HL-60 (cell line): Measurements from ENCODE around the gene GNG7.
"Not testable (repeated sequence)": the region's sequence is repeated elsewhere in the genome, so short reads cannot be mapped to it uniquely, and the experiment has no call there.

Source experiments
- DNase-seq, 2 experiments: peaks; one replicate each; pipeline ENCODE4 v3.0.0-alpha.2; 2010 to 2020; ENCODE audit warnings: low read depth in 1 of 2, low spot score in 1 of 2
- H3K27ac ChIP-seq: fragments of 250-450 bp; sonication (Bioruptor Pico); replicated peaks from 2 replicates; pipeline ENCODE4 v1.5.1; 2020; ENCODE audit warnings: mild to moderate bottlenecking, moderate library complexity
- H3K27me3 ChIP-seq: fragments of 250-450 bp; sonication (Bioruptor Pico); 2 replicates; pipeline ENCODE4 v1.5.1; 2021; ENCODE audit warnings: mild to moderate bottlenecking, moderate library complexity; ENCODE audit not compliant: insufficient read depth, poor library complexity, severe bottlenecking
- H3K4me3 ChIP-seq: replicated peaks from 2 replicates; pipeline ENCODE4 v1.5.1; 2011; ENCODE audit warnings: mild to moderate bottlenecking, control low read depth, low read length; ENCODE audit not compliant: insufficient read depth
- GABPA ChIP-seq: IDR thresholded peaks from 2 replicates; pipeline ENCODE4 v1.6.1; 2012; ENCODE audit warnings: low read depth
- POLR2AphosphoS5 ChIP-seq: IDR thresholded peaks from 2 replicates; pipeline ENCODE4 v1.6.1; 2012; ENCODE audit warnings: low read depth
- SPI1 ChIP-seq: IDR thresholded peaks from 2 replicates; pipeline ENCODE4 v1.6.1; 2012; ENCODE audit warnings: low read depth, mild to moderate bottlenecking, borderline replicate concordance
- TF ChIP-seq, protein P1 (sequence below): IDR thresholded peaks from one replicate; pipeline ENCODE4 v1.5.1; 2011; ENCODE audit warnings: low read length, control low read depth, inconsistent platforms; ENCODE audit not compliant: insufficient read depth
- TF ChIP-seq, protein P2 (sequence below): IDR thresholded peaks from 2 replicates; pipeline ENCODE4 v1.6.1; 2012; ENCODE audit warnings: low read depth; ENCODE audit not compliant: insufficient replicate concordance

The GNG7 gene

DNA sequence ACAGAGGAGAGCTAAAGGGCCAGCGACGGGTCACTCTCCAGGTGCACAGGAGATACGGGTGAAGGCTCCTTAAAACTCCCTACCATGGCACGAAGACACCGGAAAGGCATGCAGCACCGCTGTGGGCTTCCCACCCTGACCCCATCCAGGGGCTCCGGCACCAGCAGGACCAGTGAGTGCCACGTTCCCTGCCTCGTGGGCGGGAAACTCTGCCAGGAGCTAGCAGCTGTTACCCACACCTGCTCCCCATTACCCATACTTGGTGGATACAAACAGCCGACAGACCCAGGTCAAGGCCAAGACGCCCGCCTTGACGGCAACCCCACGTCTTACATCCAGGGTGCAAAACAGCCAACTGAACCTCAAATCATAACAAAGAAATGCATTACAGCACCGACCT is 56.7 kb downstream of the GNG7 start:
- TF ChIP-seq POLR2AphosphoS5 = no peak
- TF ChIP-seq SPI1 = no peak
- TF ChIP-seq GABPA = no peak
- TF ChIP-seq, protein P1, sequence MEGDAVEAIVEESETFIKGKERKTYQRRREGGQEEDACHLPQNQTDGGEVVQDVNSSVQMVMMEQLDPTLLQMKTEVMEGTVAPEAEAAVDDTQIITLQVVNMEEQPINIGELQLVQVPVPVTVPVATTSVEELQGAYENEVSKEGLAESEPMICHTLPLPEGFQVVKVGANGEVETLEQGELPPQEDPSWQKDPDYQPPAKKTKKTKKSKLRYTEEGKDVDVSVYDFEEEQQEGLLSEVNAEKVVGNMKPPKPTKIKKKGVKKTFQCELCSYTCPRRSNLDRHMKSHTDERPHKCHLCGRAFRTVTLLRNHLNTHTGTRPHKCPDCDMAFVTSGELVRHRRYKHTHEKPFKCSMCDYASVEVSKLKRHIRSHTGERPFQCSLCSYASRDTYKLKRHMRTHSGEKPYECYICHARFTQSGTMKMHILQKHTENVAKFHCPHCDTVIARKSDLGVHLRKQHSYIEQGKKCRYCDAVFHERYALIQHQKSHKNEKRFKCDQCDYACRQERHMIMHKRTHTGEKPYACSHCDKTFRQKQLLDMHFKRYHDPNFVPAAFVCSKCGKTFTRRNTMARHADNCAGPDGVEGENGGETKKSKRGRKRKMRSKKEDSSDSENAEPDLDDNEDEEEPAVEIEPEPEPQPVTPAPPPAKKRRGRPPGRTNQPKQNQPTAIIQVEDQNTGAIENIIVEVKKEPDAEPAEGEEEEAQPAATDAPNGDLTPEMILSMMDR = no peak
- TF ChIP-seq, protein P2, sequence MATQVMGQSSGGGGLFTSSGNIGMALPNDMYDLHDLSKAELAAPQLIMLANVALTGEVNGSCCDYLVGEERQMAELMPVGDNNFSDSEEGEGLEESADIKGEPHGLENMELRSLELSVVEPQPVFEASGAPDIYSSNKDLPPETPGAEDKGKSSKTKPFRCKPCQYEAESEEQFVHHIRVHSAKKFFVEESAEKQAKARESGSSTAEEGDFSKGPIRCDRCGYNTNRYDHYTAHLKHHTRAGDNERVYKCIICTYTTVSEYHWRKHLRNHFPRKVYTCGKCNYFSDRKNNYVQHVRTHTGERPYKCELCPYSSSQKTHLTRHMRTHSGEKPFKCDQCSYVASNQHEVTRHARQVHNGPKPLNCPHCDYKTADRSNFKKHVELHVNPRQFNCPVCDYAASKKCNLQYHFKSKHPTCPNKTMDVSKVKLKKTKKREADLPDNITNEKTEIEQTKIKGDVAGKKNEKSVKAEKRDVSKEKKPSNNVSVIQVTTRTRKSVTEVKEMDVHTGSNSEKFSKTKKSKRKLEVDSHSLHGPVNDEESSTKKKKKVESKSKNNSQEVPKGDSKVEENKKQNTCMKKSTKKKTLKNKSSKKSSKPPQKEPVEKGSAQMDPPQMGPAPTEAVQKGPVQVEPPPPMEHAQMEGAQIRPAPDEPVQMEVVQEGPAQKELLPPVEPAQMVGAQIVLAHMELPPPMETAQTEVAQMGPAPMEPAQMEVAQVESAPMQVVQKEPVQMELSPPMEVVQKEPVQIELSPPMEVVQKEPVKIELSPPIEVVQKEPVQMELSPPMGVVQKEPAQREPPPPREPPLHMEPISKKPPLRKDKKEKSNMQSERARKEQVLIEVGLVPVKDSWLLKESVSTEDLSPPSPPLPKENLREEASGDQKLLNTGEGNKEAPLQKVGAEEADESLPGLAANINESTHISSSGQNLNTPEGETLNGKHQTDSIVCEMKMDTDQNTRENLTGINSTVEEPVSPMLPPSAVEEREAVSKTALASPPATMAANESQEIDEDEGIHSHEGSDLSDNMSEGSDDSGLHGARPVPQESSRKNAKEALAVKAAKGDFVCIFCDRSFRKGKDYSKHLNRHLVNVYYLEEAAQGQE = no peak
- Histone ChIP-seq H3K27me3 (no peaks in the 10 kb centered on the region), H3K27ac (no peak overlapping the region), H3K4me3 (no peak overlapping the region)
- no peak for DNase-seq

DNA sequence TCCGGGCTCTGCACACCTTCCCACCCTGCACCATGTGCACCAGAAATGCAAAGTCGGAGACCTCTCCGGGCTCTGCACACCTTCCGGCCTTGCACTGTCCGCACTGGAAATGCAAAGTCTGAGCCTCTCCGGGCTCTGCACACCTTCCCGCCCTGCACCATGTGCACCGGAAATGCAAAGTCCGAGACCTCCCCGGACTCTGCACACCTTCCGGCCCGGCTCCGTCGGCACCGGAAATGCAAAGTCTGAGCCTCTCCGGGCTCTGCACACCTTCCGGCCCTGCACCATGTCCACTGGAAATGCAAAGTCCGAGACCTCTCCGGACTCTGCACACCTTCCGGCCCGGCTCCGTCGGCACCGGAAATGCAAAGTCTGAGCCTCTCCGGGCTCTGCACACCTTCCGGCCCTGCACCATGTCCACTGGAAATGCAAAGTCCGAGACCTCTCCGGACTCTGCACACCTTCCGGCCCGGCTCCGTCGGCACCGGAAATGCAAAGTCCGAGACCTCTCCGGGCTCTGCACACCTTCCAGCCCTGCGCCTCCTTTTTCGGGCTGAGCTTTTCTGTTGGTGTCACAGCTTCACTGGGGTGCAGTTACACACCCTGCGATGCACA is 59.3 kb downstream of the GNG7 start:
- DNase-seq, H3K4me3 ChIP-seq, H3K27me3 ChIP-seq, H3K27ac ChIP-seq: not testable (repeated sequence)

DNA sequence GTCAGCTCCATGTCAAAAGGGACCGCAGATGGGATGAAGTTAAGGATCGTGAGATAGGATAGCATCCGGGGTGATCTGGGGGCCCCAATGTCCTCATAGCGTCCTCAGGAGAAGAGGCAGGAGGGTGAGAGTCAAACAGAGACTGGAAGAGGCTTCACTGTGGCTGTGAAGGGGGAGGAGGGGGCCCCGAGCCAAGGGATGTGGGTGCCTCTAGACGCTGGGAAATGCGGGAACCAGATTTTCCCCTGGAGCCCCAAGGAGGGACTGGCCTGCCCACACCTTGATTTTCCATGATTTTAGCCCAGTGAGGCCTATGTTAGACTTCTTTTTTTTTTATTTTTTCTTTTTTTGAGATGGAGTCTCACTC is 61.2 kb downstream of the GNG7 start:
- DNase-seq = no peak
- Histone ChIP-seq H3K27ac (no peak overlapping the region), H3K4me3 (no peak overlapping the region), H3K27me3 (no peaks in the 10 kb centered on the region)
- TF ChIP-seq POLR2AphosphoS5 (no peak), SPI1 (no peak), GABPA (no peak)
- TF ChIP-seq, protein P2 = no peak
- TF ChIP-seq, protein P1 = no peak

DNA sequence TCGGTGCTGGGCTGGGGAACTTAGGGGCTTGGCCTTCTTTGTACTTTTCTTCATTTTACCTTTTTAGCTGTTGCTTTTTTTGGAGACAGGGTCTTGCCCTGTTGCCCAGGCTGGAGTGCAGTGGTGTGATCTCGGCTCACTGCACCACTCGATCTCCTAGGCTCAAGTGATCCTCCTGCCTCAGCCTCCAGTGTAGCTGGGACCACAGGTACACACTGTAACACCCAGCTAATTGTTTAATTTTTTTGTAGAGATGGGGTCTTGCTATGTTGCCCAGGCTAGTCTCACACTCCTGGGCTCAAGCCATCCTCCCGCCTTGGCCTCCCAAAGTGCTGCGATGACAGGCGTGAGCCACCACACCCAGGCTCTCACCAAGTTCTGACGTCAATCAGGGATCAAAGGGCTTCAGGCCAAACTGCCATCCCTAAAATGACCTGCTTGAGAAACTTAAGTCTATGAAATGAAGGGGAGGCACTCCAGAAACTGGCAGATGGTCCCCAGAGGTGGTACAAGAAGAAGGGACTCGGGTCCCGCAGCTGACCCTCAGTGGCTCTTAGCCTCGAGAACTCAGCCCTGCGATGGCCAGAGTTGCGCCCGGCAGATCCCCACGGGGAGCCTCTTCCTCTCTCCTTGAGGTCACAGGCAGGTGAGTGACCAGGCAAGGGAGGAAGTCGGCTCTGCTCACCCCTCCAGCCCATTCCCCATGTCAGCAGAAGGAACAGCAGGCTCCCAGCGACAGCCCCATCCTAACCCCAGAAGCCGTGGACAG is 61.7 kb downstream of the GNG7 start:
- no peak overlapping the region for H3K27ac ChIP-seq
- no peak for TF ChIP-seq SPI1
- TF ChIP-seq, protein P2 = no peak
- no peak for TF ChIP-seq GABPA
- DNase-seq = no peak
- no peak overlapping the region for H3K4me3 ChIP-seq
- H3K27me3 ChIP-seq = no peaks in the 10 kb centered on the region
